Left ventricle myocardium inferior (tissue), 1 donor: ENCODE data around the gene SLC22A6. TPM values are rescaled to one million over a fixed set of nuclear protein-coding genes. Genes with fewer than 3 reads are reported as not detected.
"Not testable (repeated sequence)": the region's sequence is repeated elsewhere in the genome, so short reads cannot be mapped to it uniquely, and the experiment has no call there.

ENCODE experiments used
- DNase-seq: peaks from one replicate; pipeline ENCODE4 v3.0.0-alpha.2; 2020
- H3K27ac ChIP-seq: fragments of 200-600 bp; replicated peaks from 2 replicates; pipeline ENCODE4 v1.8.0; 2021
- H3K27me3 ChIP-seq: fragments of 200-600 bp; 2 replicates; pipeline ENCODE4 v1.8.0; 2021; ENCODE audit warnings: low read depth
- H3K36me3 ChIP-seq: fragments of 200-600 bp; 2 replicates; pipeline ENCODE4 v1.8.0; 2021
- H3K4me1 ChIP-seq: fragments of 200-600 bp; 2 replicates; pipeline ENCODE4 v1.8.0; 2021
- H3K4me3 ChIP-seq: fragments of 200-600 bp; 2 replicates; pipeline ENCODE4 v1.8.0; 2021; ENCODE audit warnings: mild to moderate bottlenecking, moderate library complexity
- H3K9me3 ChIP-seq: fragments of 200-600 bp; replicated peaks from 2 replicates; pipeline ENCODE4 v1.8.0; 2021
- intact Hi-C: fragments of 100-400 bp; cut with micrococcal nuclease; formaldehyde crosslinking; loops from one replicate; pipeline ENCODE4 v1.11.0; 2022
- total RNA-seq: library from RNA; stranded (reverse); fragmentation: NEBNext Ultra II Directional; extraction: Animal tissue kit (Norgen Biotek cat#: 25700); gene quantifications from one replicate; pipeline ENCODE4 v1.2.1, GENCODE V29; 2021
- TF ChIP-seq, protein P1 (sequence below): fragments of 200-600 bp; IDR thresholded peaks from 2 replicates; pipeline ENCODE4 v1.8.0; 2021; ENCODE audit warnings: antibody characterized with exemption, mild to moderate bottlenecking, borderline replicate concordance
- donor health status: DM: no; HTN: yes; CAD: no; lungs with severe emphysema.

The SLC22A6 gene
- total RNA-seq, 1 donor from 2014 or later: not detected

DNA sequence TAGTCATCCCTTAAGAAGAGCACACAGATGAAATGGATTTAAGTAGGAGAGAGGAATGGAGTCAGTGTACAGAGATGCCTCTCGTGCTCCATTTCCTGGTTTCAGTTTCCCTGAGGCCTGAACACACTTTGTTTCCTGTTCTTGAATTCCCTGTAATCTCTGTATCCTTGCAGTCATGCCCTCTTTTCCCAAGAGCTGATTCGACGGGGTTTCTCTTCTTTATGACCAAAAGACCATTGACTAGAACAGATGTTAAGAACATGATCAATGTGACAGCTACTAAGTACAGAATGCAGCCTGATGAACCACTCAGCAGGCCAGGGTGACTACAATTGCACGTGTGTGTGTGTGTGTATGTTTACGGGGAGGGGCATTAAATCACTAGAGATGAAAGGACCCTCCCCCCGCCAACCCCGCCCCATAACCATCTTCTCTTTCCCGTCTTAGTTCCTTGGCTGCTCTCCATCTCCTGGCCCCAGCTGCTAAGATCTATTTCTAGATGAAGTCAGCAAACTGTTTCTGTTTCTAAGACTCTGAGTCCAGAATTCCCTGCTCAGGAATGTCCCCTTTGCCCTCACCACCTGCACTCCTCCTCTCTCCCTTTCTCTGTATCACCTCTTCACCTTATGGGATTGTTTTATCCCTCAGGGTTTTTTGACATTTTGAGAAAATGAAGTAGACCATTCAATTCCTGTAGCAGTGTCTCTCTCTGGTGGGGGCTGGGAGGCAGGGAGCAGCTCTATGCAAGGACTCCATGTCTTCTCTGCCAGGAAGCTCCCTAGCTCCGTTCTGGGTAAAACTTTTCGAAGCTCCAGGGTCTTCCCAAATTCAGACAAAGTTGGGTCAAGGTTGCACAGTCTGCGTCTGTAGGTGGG, 26.0 kb downstream of the SLC22A6 start:
- no peaks in the 10 kb centered on the region for H3K9me3 ChIP-seq
- H3K36me3 ChIP-seq: no peaks in the 10 kb centered on the region
- H3K27ac ChIP-seq: peak overlapping the region; percentile 43
- H3K4me1 ChIP-seq: peaks cover 16% of the 10 kb centered on the region
- TF ChIP-seq, protein P1, sequence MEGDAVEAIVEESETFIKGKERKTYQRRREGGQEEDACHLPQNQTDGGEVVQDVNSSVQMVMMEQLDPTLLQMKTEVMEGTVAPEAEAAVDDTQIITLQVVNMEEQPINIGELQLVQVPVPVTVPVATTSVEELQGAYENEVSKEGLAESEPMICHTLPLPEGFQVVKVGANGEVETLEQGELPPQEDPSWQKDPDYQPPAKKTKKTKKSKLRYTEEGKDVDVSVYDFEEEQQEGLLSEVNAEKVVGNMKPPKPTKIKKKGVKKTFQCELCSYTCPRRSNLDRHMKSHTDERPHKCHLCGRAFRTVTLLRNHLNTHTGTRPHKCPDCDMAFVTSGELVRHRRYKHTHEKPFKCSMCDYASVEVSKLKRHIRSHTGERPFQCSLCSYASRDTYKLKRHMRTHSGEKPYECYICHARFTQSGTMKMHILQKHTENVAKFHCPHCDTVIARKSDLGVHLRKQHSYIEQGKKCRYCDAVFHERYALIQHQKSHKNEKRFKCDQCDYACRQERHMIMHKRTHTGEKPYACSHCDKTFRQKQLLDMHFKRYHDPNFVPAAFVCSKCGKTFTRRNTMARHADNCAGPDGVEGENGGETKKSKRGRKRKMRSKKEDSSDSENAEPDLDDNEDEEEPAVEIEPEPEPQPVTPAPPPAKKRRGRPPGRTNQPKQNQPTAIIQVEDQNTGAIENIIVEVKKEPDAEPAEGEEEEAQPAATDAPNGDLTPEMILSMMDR: no peak
- peak; percentile 41 for DNase-seq
- intact Hi-C loops: no loop called here
- H3K27me3 ChIP-seq: peaks cover 16% of the 10 kb centered on the region
- no peak overlapping the region for H3K4me3 ChIP-seq

DNA sequence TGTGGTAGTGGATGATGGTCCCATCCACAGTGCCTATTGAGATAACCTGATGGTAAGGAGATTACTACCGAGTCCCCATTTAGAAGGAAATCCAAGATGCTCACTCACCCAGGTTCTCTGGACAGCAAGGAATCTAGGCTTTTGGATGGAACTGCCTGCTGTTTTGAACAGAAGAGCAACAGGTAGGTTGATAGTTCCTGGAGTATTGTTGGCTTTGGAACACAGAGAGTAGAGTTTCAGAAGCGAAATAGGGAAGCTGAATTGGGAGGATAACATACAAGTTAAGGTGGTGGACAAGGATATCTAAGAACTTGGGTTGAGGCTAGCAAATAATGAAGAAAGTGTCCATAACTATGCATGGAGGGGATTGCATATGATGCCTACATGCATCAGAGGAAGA, 27.6 kb downstream of the SLC22A6 start:
- no peaks in the 10 kb centered on the region for H3K9me3 ChIP-seq
- H3K4me3 ChIP-seq: no peak overlapping the region
- H3K4me1 ChIP-seq: peaks cover 16% of the 10 kb centered on the region
- no peak overlapping the region for H3K27ac ChIP-seq
- no peaks in the 10 kb centered on the region for H3K36me3 ChIP-seq
- DNase-seq: no peak
- H3K27me3 ChIP-seq: peaks cover 16% of the 10 kb centered on the region
- intact Hi-C loops: no loop called here
- TF ChIP-seq, protein P1: no peak

DNA sequence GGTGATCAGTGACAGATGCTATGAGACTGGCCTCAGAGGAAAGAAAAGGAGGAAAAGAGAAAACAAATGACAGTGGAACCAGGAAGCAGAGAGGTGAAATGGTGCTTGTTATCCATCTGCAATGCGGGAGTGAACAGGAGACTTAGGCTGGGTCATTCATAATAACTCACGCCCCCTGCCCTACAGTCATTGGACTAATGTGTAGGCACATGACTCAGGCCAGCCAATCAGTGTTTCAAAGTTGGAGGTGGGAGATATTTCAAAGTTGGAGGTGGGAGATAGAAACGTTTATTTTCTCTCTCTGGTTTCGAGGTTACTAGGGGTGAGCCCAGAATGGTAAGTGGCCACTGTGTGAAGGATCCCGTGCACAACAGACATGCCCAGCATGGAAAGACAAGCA, 30.3 kb downstream of the SLC22A6 start:
- no peak overlapping the region for H3K27ac ChIP-seq
- DNase-seq: no peak
- intact Hi-C loops: no loop called here
- no peaks in the 10 kb centered on the region for H3K9me3 ChIP-seq
- no peak overlapping the region for H3K4me3 ChIP-seq
- peaks cover 13% of the 10 kb centered on the region for H3K4me1 ChIP-seq
- H3K36me3 ChIP-seq: no peaks in the 10 kb centered on the region
- TF ChIP-seq, protein P1: no peak
- H3K27me3 ChIP-seq: peaks cover 16% of the 10 kb centered on the region

DNA sequence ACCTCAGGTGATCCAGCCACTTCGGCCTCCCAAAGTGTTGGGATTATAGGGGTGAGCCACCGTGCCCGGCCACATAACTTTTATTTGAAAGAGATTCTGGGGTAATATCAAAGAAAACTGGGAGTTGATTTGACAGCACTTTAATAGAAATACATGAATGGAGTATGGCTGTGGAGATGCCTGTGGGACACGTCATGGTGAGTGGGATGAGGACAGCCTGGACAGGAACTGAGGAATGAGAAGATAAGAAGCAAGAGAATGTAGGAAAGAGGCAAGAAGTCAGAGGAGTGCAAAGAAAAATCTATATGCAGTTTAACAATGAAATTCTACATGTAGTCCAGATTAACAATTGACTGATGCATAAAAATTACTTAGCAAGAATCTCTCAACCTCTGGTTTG, 31.0 kb downstream of the SLC22A6 start:
- no peak overlapping the region for H3K4me3 ChIP-seq
- no peak overlapping the region for H3K27ac ChIP-seq
- DNase-seq: no peak
- H3K9me3 ChIP-seq: no peaks in the 10 kb centered on the region
- TF ChIP-seq, protein P1: no peak
- peaks cover 6% of the 10 kb centered on the region for H3K4me1 ChIP-seq
- no peaks in the 10 kb centered on the region for H3K36me3 ChIP-seq
- intact Hi-C loops: no loop called here
- H3K27me3 ChIP-seq: peaks cover 16% of the 10 kb centered on the region

DNA sequence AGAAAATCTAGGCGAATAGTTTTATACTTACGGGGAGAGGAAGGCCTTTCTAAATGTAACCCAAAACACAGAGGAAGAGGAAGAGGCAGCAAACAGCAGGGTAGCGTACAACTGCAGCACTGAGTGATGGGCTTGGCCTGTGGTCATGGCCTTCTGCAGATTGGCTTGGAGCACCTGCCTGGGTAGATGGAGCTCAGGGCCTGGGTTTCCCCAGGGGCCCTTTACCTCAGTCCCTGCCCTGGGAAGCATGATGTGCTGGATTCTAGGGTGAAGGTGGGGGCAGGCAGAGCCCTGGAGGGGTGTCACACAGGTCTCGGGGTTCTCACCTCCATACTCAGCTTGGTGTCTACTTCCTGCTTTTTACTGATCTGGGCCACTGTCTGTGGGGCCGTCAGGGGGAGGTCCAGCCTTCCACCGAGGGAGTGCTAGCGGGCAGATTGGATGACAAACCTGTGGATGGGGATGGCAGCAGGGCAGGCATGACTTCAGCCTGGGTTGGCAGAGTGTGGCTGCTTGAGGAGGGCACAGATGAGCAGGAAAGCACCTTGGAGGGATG, 35.9 kb downstream of the SLC22A6 start:
- Histone ChIP-seq H3K27me3 (no peaks in the 10 kb centered on the region), H3K27ac (no peak overlapping the region), H3K4me3 (no peak overlapping the region), H3K4me1 (no peaks in the 10 kb centered on the region), H3K9me3 (peaks cover 13% of the 10 kb centered on the region), H3K36me3 (no peaks in the 10 kb centered on the region)
- TF ChIP-seq, protein P1: no peak
- no peak for DNase-seq
- intact Hi-C loops: no loop called here

DNA sequence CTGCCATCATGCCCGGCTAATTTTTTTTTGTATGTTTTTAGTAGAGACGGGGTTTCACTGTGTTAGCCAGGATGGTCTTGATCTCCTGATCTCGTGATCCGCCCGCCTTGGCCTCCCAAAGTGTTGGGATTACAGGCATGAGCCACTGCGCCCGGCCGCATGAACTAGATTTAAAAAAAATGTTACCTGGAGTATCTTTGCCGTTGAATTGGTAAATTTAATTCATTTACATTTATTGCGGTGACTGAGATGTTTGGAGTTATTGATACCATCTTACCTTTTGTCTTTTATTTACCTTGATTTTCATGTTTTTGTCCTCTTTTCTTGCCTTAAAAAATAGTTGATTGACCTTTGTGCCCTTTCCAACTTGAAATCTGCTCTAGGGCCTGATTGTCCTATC, 39.2 kb downstream of the SLC22A6 start:
- H3K36me3 ChIP-seq, intact Hi-C loops, H3K27ac ChIP-seq, H3K27me3 ChIP-seq, DNase-seq, H3K4me3 ChIP-seq, H3K4me1 ChIP-seq: not testable (repeated sequence)
- H3K9me3 ChIP-seq: peaks cover 13% of the 10 kb centered on the region

DNA sequence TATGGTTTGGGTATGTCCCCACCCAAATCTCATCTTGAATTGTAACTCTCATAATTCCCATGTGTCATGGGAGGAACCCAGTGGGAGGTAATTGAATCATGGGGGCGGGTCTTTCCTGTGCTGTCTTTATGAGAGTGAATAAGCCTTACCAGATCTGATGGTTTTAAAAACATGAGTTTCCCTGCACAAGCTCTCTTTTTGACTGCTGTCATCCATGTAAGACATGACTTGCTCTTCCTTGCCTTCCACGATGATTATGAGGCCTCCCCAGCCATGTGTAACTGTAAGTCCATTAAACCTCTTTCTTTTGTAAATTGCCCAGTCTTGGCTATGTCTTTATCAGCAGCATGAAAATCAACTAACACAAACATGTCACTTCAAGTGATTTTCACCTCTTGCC, 47.2 kb downstream of the SLC22A6 start:
- H3K27ac ChIP-seq, DNase-seq, intact Hi-C loops: not testable (repeated sequence)

More for the DNA sequence above, 47.2 kb downstream of the SLC22A6 start:
- not testable (repeated sequence) for H3K4me1 ChIP-seq, H3K36me3 ChIP-seq, H3K27me3 ChIP-seq, H3K9me3 ChIP-seq, H3K4me3 ChIP-seq
